Adrenal gland (tissue), 5 donors: ENCODE results near the gene TAS2R42.

Source experiments
- CTCF ChIP-seq, 6 experiments: fragments of 450-650 bp in 4 of 6; fragments of 200-600 bp in 2 of 6; sonication (generic) in 1 of 6; IDR thresholded peaks; 1 replicate in 5 of 6; 2 replicates in 1 of 6; pipeline versions ENCODE4 v1.5.1 to v1.8.0; 2016 to 2021; ENCODE audit warnings: antibody characterized with exemption in 6 of 6, mild to moderate bottlenecking in 2 of 6, moderate library complexity in 1 of 6
- POLR2A ChIP-seq, 2 donors: fragments of 450-650 bp; IDR thresholded peaks; one replicate each; pipeline ENCODE4 v1.6.1; 2017; ENCODE audit warnings: antibody characterized with exemption in 2 of 2, mild to moderate bottlenecking in 2 of 2, moderate library complexity in 1 of 2
- donor health status: DM: no; HTN: no; CAD: no.

- no peak for TF ChIP-seq CTCF (IDR thresholded peaks at IDR 0.05)
- TF ChIP-seq POLR2A (IDR thresholded peaks at IDR 0.05), result no peak
These were observed 4.2 kb downstream of the TAS2R42 start for GRCh38 chr12:11182529-11182928.
